HG02571 (cell line): ENCODE results near the gene LRRC37A3.
"Not testable (repeated sequence)": the region's sequence is repeated elsewhere in the genome, so short reads cannot be mapped to it uniquely, and the experiment has no call there.

Experiments used
- ATAC-seq: cut with Tn5 transposase; IDR thresholded peaks from one replicate; pipeline ENCODE4 v1.9.1; 2021; ENCODE audit warnings: mild to moderate bottlenecking, moderate library complexity; ENCODE audit not compliant: unreplicated experiment

Gene LRRC37A3

GRCh38 chr17:64837018-64837761 lies 82.1 kb downstream of the LRRC37A3 start:
- peak; percentile 91 for ATAC-seq

DNA sequence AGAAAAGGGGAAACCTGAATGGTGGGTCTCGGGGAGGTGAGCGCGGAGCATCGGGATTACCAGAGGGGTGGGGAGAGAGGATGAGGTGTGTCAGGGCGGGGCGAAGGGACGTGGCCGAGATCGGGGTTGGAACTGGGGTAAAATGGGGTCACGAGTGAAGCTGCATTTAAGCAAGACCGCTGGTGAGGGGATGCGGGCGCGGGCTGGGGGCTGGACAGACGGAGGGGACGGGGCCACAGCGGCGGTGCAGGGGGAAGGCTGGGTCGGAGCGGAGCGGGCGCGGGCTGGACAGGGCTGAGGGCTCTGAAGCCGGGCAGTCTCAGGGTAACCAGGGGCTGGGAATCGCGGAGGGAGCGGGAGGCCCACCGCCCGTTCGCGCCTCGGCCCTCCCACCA lies 82.7 kb downstream of the LRRC37A3 start:
- peak; percentile 25 for ATAC-seq

- not testable (repeated sequence) for ATAC-seq
These were observed 85.2 kb downstream of the LRRC37A3 start for GRCh38 chr17:64834060-64834459.

DNA sequence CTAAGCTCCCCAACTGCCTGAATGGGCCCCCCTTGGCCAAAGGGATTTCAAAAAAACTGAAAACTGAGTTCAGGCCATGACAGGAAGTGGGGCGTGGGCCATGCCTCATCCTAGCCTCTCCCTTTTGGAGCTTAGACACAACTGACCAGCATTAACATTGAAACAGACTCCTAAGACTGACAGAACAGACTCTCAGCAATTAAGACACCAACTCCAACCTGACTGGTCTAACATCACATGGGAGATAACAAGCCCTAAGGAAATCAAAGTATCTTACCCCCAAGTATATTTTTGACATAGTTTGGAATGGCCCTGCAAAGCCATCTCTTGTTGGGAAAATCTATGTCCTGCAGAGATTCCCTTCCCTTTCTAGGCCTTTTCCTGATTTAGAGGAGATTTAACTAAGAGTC lies 88.6 kb downstream of the LRRC37A3 start:
- not testable (repeated sequence) for ATAC-seq

- ATAC-seq, result not testable (repeated sequence)
These were observed 89.3 kb downstream of the LRRC37A3 start for GRCh38 chr17:64829824-64830630.

DNA sequence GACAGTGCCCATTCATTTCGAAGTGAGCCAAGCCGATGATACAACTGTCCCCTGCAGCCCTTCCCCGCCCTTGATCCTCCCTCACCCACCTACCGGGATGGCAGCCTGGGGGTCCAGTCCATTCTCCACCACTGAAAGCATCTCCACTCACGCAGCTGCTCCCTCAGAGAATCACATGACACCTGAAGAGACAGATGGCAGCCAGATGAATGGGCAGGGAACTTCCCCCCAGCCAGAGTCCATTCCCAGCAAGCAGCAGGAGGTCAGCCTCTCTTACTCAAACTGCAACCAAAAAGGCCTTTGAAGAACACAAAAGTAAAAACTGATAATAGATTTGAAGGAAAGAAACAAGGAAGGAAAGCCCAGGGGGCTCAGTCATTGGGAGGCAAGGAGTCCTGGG lies 90.2 kb downstream of the LRRC37A3 start:
- ATAC-seq, result not testable (repeated sequence)

DNA sequence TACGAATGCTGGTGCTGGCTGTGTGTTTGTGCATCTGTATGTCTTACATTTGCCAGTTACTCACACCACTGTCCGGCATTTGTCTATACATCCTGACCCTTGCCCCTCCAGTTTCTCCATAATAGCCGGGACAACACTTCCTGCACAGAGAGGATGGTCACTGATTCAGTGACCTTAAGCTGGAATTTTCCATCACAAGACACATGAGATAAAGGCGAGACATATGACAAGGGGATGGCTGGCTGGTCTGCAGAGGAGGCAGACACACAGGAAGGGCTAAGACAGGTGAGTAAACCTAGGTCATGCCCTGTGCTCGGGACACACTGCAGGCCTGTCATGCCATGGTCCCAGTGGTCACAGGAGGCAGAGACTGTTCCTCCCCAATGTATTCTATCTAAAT lies 100.4 kb downstream of the LRRC37A3 start:
- ATAC-seq, result not testable (repeated sequence)

- ATAC-seq, result not testable (repeated sequence)
These were observed 103.5 kb downstream of the LRRC37A3 start for GRCh38 chr17:64815833-64816198.

- not testable (repeated sequence) for ATAC-seq
These were observed 104.1 kb downstream of the LRRC37A3 start for GRCh38 chr17:64814993-64815832.

DNA sequence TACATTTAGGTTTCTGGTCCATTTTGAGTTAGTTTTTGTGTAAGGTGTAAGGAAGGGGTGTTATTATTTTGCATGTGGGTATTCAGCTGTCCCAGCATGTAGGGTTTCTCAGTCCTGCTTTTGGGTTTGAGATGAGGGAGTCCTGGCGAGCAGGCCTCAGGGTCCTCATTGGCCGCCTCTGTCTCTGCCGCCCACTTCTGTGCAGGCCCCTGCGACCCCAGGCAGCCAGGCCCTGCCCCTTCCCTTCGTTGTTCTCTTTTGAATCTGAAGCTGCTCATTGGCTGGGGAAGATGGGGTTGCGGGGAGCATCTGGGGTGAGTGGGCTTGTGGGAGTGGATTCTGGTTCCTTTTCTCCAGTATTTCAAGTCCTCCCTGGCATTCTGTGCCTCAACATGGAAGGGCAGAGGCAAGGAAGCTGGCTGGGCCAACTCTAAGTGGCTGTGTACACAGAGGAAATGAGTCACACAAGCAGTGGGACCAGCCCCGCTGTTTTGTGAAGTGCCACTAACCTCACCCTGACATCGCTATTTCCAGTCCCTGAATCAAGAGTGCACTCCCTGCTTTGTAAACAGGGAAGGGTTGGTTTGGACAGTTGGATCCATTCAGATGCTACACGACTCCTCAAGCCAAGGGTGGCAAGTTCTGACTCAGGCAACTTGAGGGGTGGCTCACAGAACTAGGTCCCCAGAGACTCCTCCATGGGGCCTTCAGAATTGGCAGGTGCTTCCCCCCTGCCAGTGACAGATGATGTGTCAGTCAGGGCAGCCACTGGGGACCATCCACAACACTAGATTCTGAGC lies 110.9 kb downstream of the LRRC37A3 start:
- peak; percentile 86 for ATAC-seq
